Measurements from ENCODE around the gene LMF2.
A peak's percentile ranks its signal among the peaks of the same experiment; 100 is the strongest.

Gene LMF2

DNA sequence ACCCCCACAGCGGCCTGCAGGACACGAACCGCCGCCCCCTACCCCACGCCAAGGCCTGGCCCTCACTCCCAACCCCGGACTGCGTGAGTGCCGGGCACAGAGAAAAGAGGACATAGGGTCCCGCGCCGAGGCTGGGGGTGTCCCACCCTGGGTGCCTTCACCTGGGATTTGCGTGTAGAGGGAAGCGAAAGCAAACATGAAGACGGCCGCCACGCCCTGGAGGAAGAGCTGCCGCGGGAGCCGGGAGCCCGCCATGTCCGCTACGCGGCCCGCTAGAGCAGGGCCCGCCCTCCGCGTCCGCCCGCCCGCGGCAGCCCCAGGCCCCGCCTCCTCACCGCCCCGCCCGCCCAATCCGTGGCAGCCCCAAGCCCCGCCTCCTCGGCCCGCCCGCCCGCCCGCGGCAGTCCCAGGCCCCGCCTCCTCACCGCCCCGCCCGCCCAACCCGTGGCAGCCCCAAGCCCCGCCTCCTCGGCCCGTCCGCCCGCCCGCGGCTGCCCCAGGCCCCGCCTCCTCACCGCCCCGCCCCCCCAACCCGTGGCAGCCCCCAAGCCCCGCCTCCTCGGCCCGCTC lies at the start of gene LMF2:
LMF2 (minus strand) TSS at position 282 of the 570 bp plus-strand sequence; CDS start at position 255, 27 bp downstream.
- ChIA-PET POLR2A (interaction anchor here (0.6 to 7.4 kb wide), 29 partner anchors 8 to 256 kb away, joined by 3 to 193 read pairs (median 4); partner anchors contain the start of genes ADM2, CHKB, CPT1B and HDAC10), CTCF (interaction anchor here (0.7 to 1.1 kb wide), 2 partner anchors 9 to 18 kb away, joined by 5 read pairs; partner anchors contain the start of gene SCO2)
- no peak for TF ChIP-seq LEF1 (IDR thresholded peaks at IDR 0.05; ENCODE audit: borderline replicate concordance)
- TF ChIP-seq BHLHE40 (IDR thresholded peaks at IDR 0.05; ENCODE audit: borderline replicate concordance): no peak
- TF ChIP-seq ZNF384 (IDR thresholded peaks at IDR 0.05): no peak
- TF ChIP-seq L3MBTL2 (conservative IDR thresholded peaks at IDR 0.05): no peak
- no peak for TF ChIP-seq TARDBP (IDR thresholded peaks at IDR 0.05)
- no peak for TF ChIP-seq SUZ12 (IDR thresholded peaks at IDR 0.05)
- TF ChIP-seq ARNT (IDR thresholded peaks at IDR 0.05): no peak
- TF ChIP-seq ELF4 (IDR thresholded peaks at IDR 0.05): no peak
- TF ChIP-seq HDGF (IDR thresholded peaks at IDR 0.05; ENCODE audit: borderline replicate concordance): no peak
- TF ChIP-seq CTBP1 (IDR thresholded peaks at IDR 0.05; ENCODE audit: borderline replicate concordance): no peak
- no peak for TF ChIP-seq FOXA1 (IDR thresholded peaks at IDR 0.05)
- TF ChIP-seq SP1 (IDR thresholded peaks at IDR 0.05): no peak
- no peak for TF ChIP-seq FOXK2 (IDR thresholded peaks at IDR 0.05)
- TF ChIP-seq, protein P1, sequence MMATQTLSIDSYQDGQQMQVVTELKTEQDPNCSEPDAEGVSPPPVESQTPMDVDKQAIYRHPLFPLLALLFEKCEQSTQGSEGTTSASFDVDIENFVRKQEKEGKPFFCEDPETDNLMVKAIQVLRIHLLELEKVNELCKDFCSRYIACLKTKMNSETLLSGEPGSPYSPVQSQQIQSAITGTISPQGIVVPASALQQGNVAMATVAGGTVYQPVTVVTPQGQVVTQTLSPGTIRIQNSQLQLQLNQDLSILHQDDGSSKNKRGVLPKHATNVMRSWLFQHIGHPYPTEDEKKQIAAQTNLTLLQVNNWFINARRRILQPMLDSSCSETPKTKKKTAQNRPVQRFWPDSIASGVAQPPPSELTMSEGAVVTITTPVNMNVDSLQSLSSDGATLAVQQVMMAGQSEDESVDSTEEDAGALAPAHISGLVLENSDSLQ (IDR thresholded peaks at IDR 0.05): no peak
- DNase-seq (ENCODE audit: extremely low spot score): peak; percentile 94

GRCh38 chr22:50556703-50557102 lies 49.2 kb upstream of the LMF2 start:
- CTCF ChIA-PET: interaction anchor here (1.0 kb wide), 1 partner anchor 11 kb away, joined by 4 read pairs; the partner anchor contains the start of gene KLHDC7B
- TF ChIP-seq CTBP1 (IDR thresholded peaks at IDR 0.05; ENCODE audit: borderline replicate concordance): no peak
- no peak for TF ChIP-seq NFRKB (IDR thresholded peaks at IDR 0.05)
- TF ChIP-seq ZNF384 (IDR thresholded peaks at IDR 0.05): no peak
- TF ChIP-seq FOXK2 (IDR thresholded peaks at IDR 0.05): no peak
- no peak for TF ChIP-seq ARNT (IDR thresholded peaks at IDR 0.05)
- TF ChIP-seq, protein P1 (IDR thresholded peaks at IDR 0.05): no peak
- TF ChIP-seq HDGF (IDR thresholded peaks at IDR 0.05; ENCODE audit: borderline replicate concordance): no peak
- TF ChIP-seq SP1 (IDR thresholded peaks at IDR 0.05): no peak
- TF ChIP-seq ELF4 (IDR thresholded peaks at IDR 0.05): no peak
- TF ChIP-seq SUZ12 (IDR thresholded peaks at IDR 0.05): no peak
- TF ChIP-seq FOXA1 (IDR thresholded peaks at IDR 0.05): no peak
- no peak for TF ChIP-seq TARDBP (IDR thresholded peaks at IDR 0.05)
- no peak for TF ChIP-seq BHLHE40 (IDR thresholded peaks at IDR 0.05; ENCODE audit: borderline replicate concordance)
- TF ChIP-seq LEF1 (IDR thresholded peaks at IDR 0.05; ENCODE audit: borderline replicate concordance): no peak
- TF ChIP-seq L3MBTL2 (conservative IDR thresholded peaks at IDR 0.05): no peak
- DNase-seq (ENCODE audit: extremely low spot score): no peak
- POLR2A ChIA-PET: interaction anchor here (1.0 to 3.0 kb wide), 2 partner anchors 9 to 31 kb away, joined by 3 to 14 read pairs; partner anchors contain the start of gene SCO2

DNA sequence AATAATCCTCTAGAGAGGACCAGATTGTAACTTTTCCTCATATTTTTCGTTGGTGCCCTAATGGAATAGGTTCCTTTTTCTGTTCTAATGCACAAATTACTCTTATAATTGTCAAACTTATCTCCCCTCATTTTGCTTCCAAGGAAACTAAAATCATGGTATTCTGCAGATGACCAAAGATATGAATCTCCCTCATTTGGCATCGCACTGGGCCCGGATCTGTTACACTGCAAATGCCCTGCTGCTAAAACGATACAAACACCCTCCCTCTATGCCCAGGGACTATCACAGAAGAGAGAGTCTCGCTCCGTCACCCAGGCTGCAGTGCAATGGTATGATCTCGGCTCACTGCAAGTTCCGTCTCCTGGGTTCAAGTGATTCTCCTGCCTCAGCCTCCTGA lies 45.8 kb upstream of the LMF2 start:
- no peak for DNase-seq (ENCODE audit: extremely low spot score)
- POLR2A ChIA-PET: no interaction called here
- no peak for TF ChIP-seq ARNT (IDR thresholded peaks at IDR 0.05)
- TF ChIP-seq L3MBTL2 (conservative IDR thresholded peaks at IDR 0.05): no peak
- no peak for TF ChIP-seq BHLHE40 (IDR thresholded peaks at IDR 0.05; ENCODE audit: borderline replicate concordance)
- no peak for TF ChIP-seq TARDBP (IDR thresholded peaks at IDR 0.05)
- TF ChIP-seq HDGF (IDR thresholded peaks at IDR 0.05; ENCODE audit: borderline replicate concordance): no peak
- no peak for TF ChIP-seq FOXK2 (IDR thresholded peaks at IDR 0.05)
- TF ChIP-seq ZNF384 (IDR thresholded peaks at IDR 0.05): no peak
- TF ChIP-seq, protein P1 (IDR thresholded peaks at IDR 0.05): no peak
- TF ChIP-seq FOXM1 (IDR thresholded peaks at IDR 0.05; ENCODE audit: borderline replicate concordance): no peak
- TF ChIP-seq NFRKB (IDR thresholded peaks at IDR 0.05): no peak
- no peak for TF ChIP-seq CTBP1 (IDR thresholded peaks at IDR 0.05; ENCODE audit: borderline replicate concordance)
- no peak for TF ChIP-seq SP1 (IDR thresholded peaks at IDR 0.05)
- CTCF ChIA-PET: no interaction called here

DNA sequence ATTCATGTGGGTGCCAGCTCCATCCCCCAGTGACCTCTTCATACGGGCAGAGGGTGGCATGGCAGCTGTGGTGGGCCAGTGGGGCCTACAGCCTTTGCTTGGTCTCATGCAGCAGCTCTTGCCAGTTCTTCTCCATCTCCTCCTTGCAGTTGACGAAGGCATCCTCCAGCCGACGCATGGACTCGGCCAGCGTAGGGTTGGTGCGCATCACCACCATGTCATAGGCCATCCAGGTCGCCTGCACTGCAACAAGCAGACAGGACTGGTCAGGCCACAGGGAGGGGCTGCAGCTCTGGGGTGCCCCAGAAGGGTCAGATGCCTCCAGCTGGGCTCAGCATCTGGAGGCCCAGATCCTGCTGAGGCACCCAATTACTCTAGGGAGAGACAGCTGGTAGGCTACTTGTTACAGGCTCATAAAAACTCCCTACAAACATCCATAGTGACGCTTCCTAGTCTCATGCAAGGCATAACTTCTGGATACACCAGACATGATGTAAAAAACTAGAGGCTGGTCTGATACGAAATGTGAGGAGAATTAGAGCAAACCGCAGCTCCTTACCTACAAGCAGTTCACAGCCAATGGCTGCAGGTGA lies 43.8 kb upstream of the LMF2 start:
- POLR2A ChIA-PET: interaction anchor here (1.6 kb wide), 1 partner anchor 25 kb away, joined by 9 read pairs; the partner anchor contains the start of gene SCO2
- CTCF ChIA-PET: interaction anchor here (1.5 kb wide), 1 partner anchor 12 kb away, joined by 12 read pairs; the partner anchor contains the start of gene SYCE3
- no peak for DNase-seq (ENCODE audit: extremely low spot score)
- TF ChIP-seq ARNT (IDR thresholded peaks at IDR 0.05) (no peak), NFRKB (IDR thresholded peaks at IDR 0.05) (no peak), HDGF (IDR thresholded peaks at IDR 0.05; ENCODE audit: borderline replicate concordance) (no peak), FOXA1 (IDR thresholded peaks at IDR 0.05) (no peak), L3MBTL2 (conservative IDR thresholded peaks at IDR 0.05) (no peak), LEF1 (IDR thresholded peaks at IDR 0.05; ENCODE audit: borderline replicate concordance) (no peak), BHLHE40 (IDR thresholded peaks at IDR 0.05; ENCODE audit: borderline replicate concordance) (no peak)
- TF ChIP-seq, protein P1 (IDR thresholded peaks at IDR 0.05): no peak

- ChIA-PET CTCF (interaction anchor here (1.5 kb wide), 1 partner anchor 13 kb away, joined by 12 read pairs; the partner anchor contains the start of gene SYCE3), POLR2A (interaction anchor here (1.6 kb wide), 1 partner anchor 25 kb away, joined by 9 read pairs; the partner anchor contains the start of gene SCO2)
- no peak for TF ChIP-seq FOXK2 (IDR thresholded peaks at IDR 0.05)
- TF ChIP-seq, protein P1 (IDR thresholded peaks at IDR 0.05): no peak
- TF ChIP-seq ARNT (IDR thresholded peaks at IDR 0.05): no peak
- no peak for TF ChIP-seq SUZ12 (IDR thresholded peaks at IDR 0.05)
- TF ChIP-seq LEF1 (IDR thresholded peaks at IDR 0.05; ENCODE audit: borderline replicate concordance): no peak
- no peak for TF ChIP-seq NFRKB (IDR thresholded peaks at IDR 0.05)
- TF ChIP-seq FOXM1 (IDR thresholded peaks at IDR 0.05; ENCODE audit: borderline replicate concordance): no peak
- no peak for TF ChIP-seq L3MBTL2 (conservative IDR thresholded peaks at IDR 0.05)
- no peak for TF ChIP-seq HDGF (IDR thresholded peaks at IDR 0.05; ENCODE audit: borderline replicate concordance)
- TF ChIP-seq BHLHE40 (IDR thresholded peaks at IDR 0.05; ENCODE audit: borderline replicate concordance): no peak
- TF ChIP-seq ELF4 (IDR thresholded peaks at IDR 0.05): no peak
- TF ChIP-seq SP1 (IDR thresholded peaks at IDR 0.05): no peak
- TF ChIP-seq TARDBP (IDR thresholded peaks at IDR 0.05): no peak
- no peak for TF ChIP-seq ZNF384 (IDR thresholded peaks at IDR 0.05)
- no peak for TF ChIP-seq FOXA1 (IDR thresholded peaks at IDR 0.05)
- TF ChIP-seq CTBP1 (IDR thresholded peaks at IDR 0.05; ENCODE audit: borderline replicate concordance): no peak
- no peak for DNase-seq (ENCODE audit: extremely low spot score)
Measured at GRCh38 chr22:50550395-50550794, 42.9 kb upstream of the LMF2 start.
